Epidermal melanocyte (primary cell): ENCODE measurements around the gene ADGRL3.
"Not testable (repeated sequence)": the region's sequence is repeated elsewhere in the genome, so short reads cannot be mapped to it uniquely, and the experiment has no call there.

Experiments used
- DNase-seq: peaks from one replicate; pipeline ENCODE4 v3.0.0; 2011; ENCODE audit warnings: low spot score; ENCODE audit not compliant: insufficient read length

The ADGRL3 gene

GRCh38 chr4:61350932-61351331 is 150.8 kb downstream of the ADGRL3 start:
- no peak for DNase-seq

GRCh38 chr4:61356696-61357095 is 156.6 kb downstream of the ADGRL3 start:
- no peak for DNase-seq

GRCh38 chr4:61359301-61359700 is 159.2 kb downstream of the ADGRL3 start:
- no peak for DNase-seq

GRCh38 chr4:61372817-61373216 is 172.7 kb downstream of the ADGRL3 start:
- DNase-seq = not testable (repeated sequence)

- no peak for DNase-seq
Measured at GRCh38 chr4:61373901-61374440, 173.8 kb downstream of the ADGRL3 start.

- DNase-seq = no peak
Measured at GRCh38 chr4:61374447-61374891, 174.3 kb downstream of the ADGRL3 start.

GRCh38 chr4:61375301-61375700 is 175.2 kb downstream of the ADGRL3 start:
- no peak for DNase-seq

- no peak for DNase-seq
Measured at GRCh38 chr4:61376301-61376700, 176.2 kb downstream of the ADGRL3 start.

- no peak for DNase-seq
Measured at GRCh38 chr4:61379406-61379805, 179.3 kb downstream of the ADGRL3 start.

GRCh38 chr4:61380865-61381264 is 180.7 kb downstream of the ADGRL3 start:
- no peak for DNase-seq

- DNase-seq = no peak
Measured at GRCh38 chr4:61385256-61385655, 185.1 kb downstream of the ADGRL3 start.

GRCh38 chr4:61387372-61387771 is 187.2 kb downstream of the ADGRL3 start:
- DNase-seq = not testable (repeated sequence)

GRCh38 chr4:61389640-61390039 is 189.5 kb downstream of the ADGRL3 start:
- DNase-seq = no peak

- DNase-seq = no peak
Measured at GRCh38 chr4:61395754-61396153, 195.6 kb downstream of the ADGRL3 start.

GRCh38 chr4:61397174-61397573 is 197.0 kb downstream of the ADGRL3 start:
- DNase-seq = no peak

GRCh38 chr4:61400439-61401038 is 200.4 kb downstream of the ADGRL3 start:
- DNase-seq = no peak

GRCh38 chr4:61401771-61402170 is 201.6 kb downstream of the ADGRL3 start:
- DNase-seq = no peak

- no peak for DNase-seq
Measured at GRCh38 chr4:61405307-61405706, 205.2 kb downstream of the ADGRL3 start.

GRCh38 chr4:61406677-61407076 is 206.6 kb downstream of the ADGRL3 start:
- DNase-seq = no peak

GRCh38 chr4:61407642-61408618 is 207.8 kb downstream of the ADGRL3 start:
- no peak for DNase-seq

- DNase-seq = no peak
Measured at GRCh38 chr4:61408861-61409260, 208.7 kb downstream of the ADGRL3 start.

- DNase-seq = no peak
Measured at GRCh38 chr4:61411241-61411640, 211.1 kb downstream of the ADGRL3 start.
